ENCODE results near the gene CFAP20DC. TPM values are rescaled to one million over a fixed set of nuclear protein-coding genes. Genes with fewer than 3 reads are reported as not detected.

The CFAP20DC gene
- total RNA-seq, 1 experiment from 2014 or later = 2.8 TPM

- H3K36me3 ChIP-seq (ENCODE audit: control insufficient read depth, insufficient read depth, low read length) = no peaks in the 10 kb centered on the region
- TF ChIP-seq, protein P1, sequence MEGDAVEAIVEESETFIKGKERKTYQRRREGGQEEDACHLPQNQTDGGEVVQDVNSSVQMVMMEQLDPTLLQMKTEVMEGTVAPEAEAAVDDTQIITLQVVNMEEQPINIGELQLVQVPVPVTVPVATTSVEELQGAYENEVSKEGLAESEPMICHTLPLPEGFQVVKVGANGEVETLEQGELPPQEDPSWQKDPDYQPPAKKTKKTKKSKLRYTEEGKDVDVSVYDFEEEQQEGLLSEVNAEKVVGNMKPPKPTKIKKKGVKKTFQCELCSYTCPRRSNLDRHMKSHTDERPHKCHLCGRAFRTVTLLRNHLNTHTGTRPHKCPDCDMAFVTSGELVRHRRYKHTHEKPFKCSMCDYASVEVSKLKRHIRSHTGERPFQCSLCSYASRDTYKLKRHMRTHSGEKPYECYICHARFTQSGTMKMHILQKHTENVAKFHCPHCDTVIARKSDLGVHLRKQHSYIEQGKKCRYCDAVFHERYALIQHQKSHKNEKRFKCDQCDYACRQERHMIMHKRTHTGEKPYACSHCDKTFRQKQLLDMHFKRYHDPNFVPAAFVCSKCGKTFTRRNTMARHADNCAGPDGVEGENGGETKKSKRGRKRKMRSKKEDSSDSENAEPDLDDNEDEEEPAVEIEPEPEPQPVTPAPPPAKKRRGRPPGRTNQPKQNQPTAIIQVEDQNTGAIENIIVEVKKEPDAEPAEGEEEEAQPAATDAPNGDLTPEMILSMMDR (IDR thresholded peaks at IDR 0.05; ENCODE audit: insufficient read depth in 1 of 2, low read depth in 1 of 2, low read length in 1 of 2, severe bottlenecking in 1 of 2, unreplicated experiment in 1 of 2) = no peak
- ChIA-PET POLR2A (no interaction called here), CTCF (no interaction called here)
- intact Hi-C loops (cut with micrococcal nuclease; ENCODE audit: unreplicated experiment) = no loop called here
- Mint-ChIP-seq H3K4me3 (ENCODE audit: unreplicated experiment) (no peak overlapping the region), H3K4me1 (ENCODE audit: low read depth, unreplicated experiment) (no peaks in the 10 kb centered on the region), H3K36me3 (ENCODE audit: insufficient read depth, unreplicated experiment) (no peaks in the 10 kb centered on the region), H3K9me3 (ENCODE audit: unreplicated experiment) (no peaks in the 10 kb centered on the region), H3K27ac (ENCODE audit: unreplicated experiment) (no peak overlapping the region), H3K27me3 (ENCODE audit: insufficient read depth, unreplicated experiment) (peaks cover 5% of the 10 kb centered on the region)
- DNase-seq = no peak
- no TSS peak for BruUV-seq (replicated peaks)
- no peak overlapping the region for H3K4me3 ChIP-seq (ENCODE audit: low read depth, low read length)
- H3K4me1 ChIP-seq = no peaks in the 10 kb centered on the region
- H3K27me3 ChIP-seq (replicated peaks; ENCODE audit: control insufficient read depth, insufficient read depth, low read length) = no peaks in the 10 kb centered on the region
- H3K9me3 ChIP-seq = no peaks in the 10 kb centered on the region
Observed at GRCh38 chr3:58799271-58799670, 250.6 kb downstream of the CFAP20DC start.

DNA sequence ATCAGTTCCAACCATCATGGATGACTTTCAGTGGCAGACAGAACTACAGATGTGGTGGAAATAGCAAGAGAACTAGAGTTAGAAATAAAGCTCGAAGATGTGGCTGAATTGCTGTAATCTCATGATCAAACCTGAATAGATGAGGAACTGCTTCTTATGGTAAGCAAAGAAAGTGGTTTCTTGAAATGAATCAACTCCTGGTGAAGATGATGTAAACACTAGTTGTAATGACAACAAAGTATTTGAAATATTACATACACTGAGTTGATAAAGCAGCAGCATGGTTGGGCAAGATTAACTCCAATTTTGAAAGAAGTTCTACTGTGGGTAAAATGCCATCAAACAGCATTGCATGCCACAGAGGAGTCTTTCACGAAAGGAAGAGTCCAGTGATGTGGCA is 251.5 kb downstream of the CFAP20DC start:
- Histone ChIP-seq H3K9me3 (no peaks in the 10 kb centered on the region), H3K4me1 (peaks cover 5% of the 10 kb centered on the region; the same call in 1 of the 2 replicates), H3K36me3 (ENCODE audit: control insufficient read depth, insufficient read depth, low read length) (no peaks in the 10 kb centered on the region), H3K27me3 (replicated peaks; ENCODE audit: control insufficient read depth, insufficient read depth, low read length) (no peaks in the 10 kb centered on the region), H3K4me3 (ENCODE audit: low read depth, low read length) (no peak overlapping the region)
- Mint-ChIP-seq H3K27ac (ENCODE audit: unreplicated experiment) (no peak overlapping the region), H3K36me3 (ENCODE audit: insufficient read depth, unreplicated experiment) (no peaks in the 10 kb centered on the region), H3K4me1 (ENCODE audit: low read depth, unreplicated experiment) (no peaks in the 10 kb centered on the region), H3K4me3 (ENCODE audit: unreplicated experiment) (no peak overlapping the region), H3K9me3 (ENCODE audit: unreplicated experiment) (no peaks in the 10 kb centered on the region), H3K27me3 (ENCODE audit: insufficient read depth, unreplicated experiment) (peaks cover 5% of the 10 kb centered on the region)
- BruUV-seq (replicated peaks) = no TSS peak
- CTCF ChIA-PET = no interaction called here
- TF ChIP-seq, protein P1 (IDR thresholded peaks at IDR 0.05; ENCODE audit: insufficient read depth in 1 of 2, low read depth in 1 of 2, low read length in 1 of 2, severe bottlenecking in 1 of 2, unreplicated experiment in 1 of 2) = no peak
- intact Hi-C loops (cut with micrococcal nuclease; ENCODE audit: unreplicated experiment) = no loop called here
- POLR2A ChIA-PET = no interaction called here
- DNase-seq = no peak

DNA sequence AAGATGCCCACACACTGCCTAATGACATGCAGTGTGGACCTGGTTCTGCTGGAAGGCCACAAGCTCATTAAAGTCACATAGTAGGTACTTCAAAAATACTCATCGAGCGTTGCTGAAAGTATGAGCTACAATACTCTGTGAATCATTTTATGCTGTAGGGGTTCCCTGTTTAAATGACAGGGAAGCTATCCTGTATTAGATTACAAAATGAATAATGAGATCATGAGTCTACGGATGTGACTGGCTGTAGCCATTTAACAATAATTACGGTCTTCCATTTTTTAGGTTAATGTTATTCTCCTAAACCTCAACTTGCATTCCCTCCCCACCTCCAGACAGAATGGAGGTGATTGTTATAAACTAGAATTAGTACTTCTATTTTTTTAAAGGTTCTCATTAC is 255.1 kb downstream of the CFAP20DC start:
- Histone ChIP-seq H3K4me3 (ENCODE audit: low read depth, low read length) (no peak overlapping the region), H3K36me3 (ENCODE audit: control insufficient read depth, insufficient read depth, low read length) (no peaks in the 10 kb centered on the region), H3K9me3 (no peaks in the 10 kb centered on the region), H3K4me1 (peaks cover 5% of the 10 kb centered on the region; the same call in 1 of the 2 replicates), H3K27me3 (replicated peaks; ENCODE audit: control insufficient read depth, insufficient read depth, low read length) (no peaks in the 10 kb centered on the region)
- no peak for DNase-seq
- no TSS peak for BruUV-seq (replicated peaks)
- H3K9me3 Mint-ChIP-seq (ENCODE audit: unreplicated experiment) = no peaks in the 10 kb centered on the region
- no peaks in the 10 kb centered on the region for H3K4me1 Mint-ChIP-seq (ENCODE audit: low read depth, unreplicated experiment)
- peaks cover 6% of the 10 kb centered on the region for H3K27me3 Mint-ChIP-seq (ENCODE audit: insufficient read depth, unreplicated experiment)
- no peaks in the 10 kb centered on the region for H3K36me3 Mint-ChIP-seq (ENCODE audit: insufficient read depth, unreplicated experiment)
- TF ChIP-seq, protein P1 (IDR thresholded peaks at IDR 0.05; ENCODE audit: insufficient read depth in 1 of 2, low read depth in 1 of 2, low read length in 1 of 2, severe bottlenecking in 1 of 2, unreplicated experiment in 1 of 2) = no peak
- ChIA-PET CTCF (no interaction called here), POLR2A (no interaction called here)
- H3K27ac Mint-ChIP-seq (ENCODE audit: unreplicated experiment) = no peak overlapping the region
- no peak overlapping the region for H3K4me3 Mint-ChIP-seq (ENCODE audit: unreplicated experiment)
- intact Hi-C loops (cut with micrococcal nuclease; ENCODE audit: unreplicated experiment) = no loop called here
